T-helper 2 cell treated with Interferon-gamma antibody and Interleukin-4, amounts not matched to agents 5 μg/mL and 100 μg/mL, for 36 hours (primary cell): ENCODE results near the gene THRAP3.
A peak's percentile ranks its signal among the peaks of the same experiment; 100 is the strongest.
"Not testable (repeated sequence)": the region's sequence is repeated elsewhere in the genome, so short reads cannot be mapped to it uniquely, and the experiment has no call there.

Experiments
- DNase-seq: peaks from one replicate; pipeline ENCODE4 v3.0.0; 2021; ENCODE audit warnings: low spot score
- H3K27ac Mint-ChIP-seq: one replicate; pipeline ENCODE4 v1.8.0; 2021; ENCODE audit warnings: mild to moderate bottlenecking, mixed read lengths
- H3K27me3 Mint-ChIP-seq: one replicate; pipeline ENCODE4 v1.8.0; 2021; ENCODE audit warnings: low read depth, mixed read lengths
- H3K36me3 Mint-ChIP-seq: one replicate; pipeline ENCODE4 v1.8.0; 2021; ENCODE audit warnings: low read depth, mixed read lengths
- H3K4me1 Mint-ChIP-seq: one replicate; pipeline ENCODE4 v1.8.0; 2021; ENCODE audit warnings: low read depth, mixed read lengths
- H3K4me3 Mint-ChIP-seq: one replicate; pipeline ENCODE4 v1.8.0; 2022; ENCODE audit warnings: mild to moderate bottlenecking, moderate library complexity, mixed read lengths
- H3K9me3 Mint-ChIP-seq: one replicate; pipeline ENCODE4 v1.8.0; 2021; ENCODE audit warnings: mixed read lengths

The THRAP3 gene

DNA sequence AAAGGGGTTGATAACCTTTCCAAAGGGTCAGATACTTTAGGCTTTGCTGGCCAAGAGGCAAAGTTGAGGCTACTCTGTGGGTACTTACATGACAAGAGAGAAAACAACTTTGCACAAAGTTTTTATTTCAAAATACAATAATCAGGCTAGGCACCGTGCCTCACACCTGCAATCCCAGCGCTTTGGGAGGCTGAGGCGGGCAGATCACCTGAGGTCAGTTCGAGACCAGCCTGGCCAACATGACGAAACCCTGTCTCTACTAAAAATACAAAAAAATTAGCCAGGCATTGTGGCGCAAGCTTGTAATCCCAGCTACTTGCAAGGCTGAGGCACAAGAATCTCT lies 28.2 kb downstream of the THRAP3 start:
- H3K27me3 Mint-ChIP-seq, H3K4me3 Mint-ChIP-seq, H3K9me3 Mint-ChIP-seq, H3K27ac Mint-ChIP-seq, DNase-seq: not testable (repeated sequence)
- peaks cover 14% of the 10 kb centered on the region for H3K36me3 Mint-ChIP-seq
- H3K4me1 Mint-ChIP-seq = peaks cover 21% of the 10 kb centered on the region

DNA sequence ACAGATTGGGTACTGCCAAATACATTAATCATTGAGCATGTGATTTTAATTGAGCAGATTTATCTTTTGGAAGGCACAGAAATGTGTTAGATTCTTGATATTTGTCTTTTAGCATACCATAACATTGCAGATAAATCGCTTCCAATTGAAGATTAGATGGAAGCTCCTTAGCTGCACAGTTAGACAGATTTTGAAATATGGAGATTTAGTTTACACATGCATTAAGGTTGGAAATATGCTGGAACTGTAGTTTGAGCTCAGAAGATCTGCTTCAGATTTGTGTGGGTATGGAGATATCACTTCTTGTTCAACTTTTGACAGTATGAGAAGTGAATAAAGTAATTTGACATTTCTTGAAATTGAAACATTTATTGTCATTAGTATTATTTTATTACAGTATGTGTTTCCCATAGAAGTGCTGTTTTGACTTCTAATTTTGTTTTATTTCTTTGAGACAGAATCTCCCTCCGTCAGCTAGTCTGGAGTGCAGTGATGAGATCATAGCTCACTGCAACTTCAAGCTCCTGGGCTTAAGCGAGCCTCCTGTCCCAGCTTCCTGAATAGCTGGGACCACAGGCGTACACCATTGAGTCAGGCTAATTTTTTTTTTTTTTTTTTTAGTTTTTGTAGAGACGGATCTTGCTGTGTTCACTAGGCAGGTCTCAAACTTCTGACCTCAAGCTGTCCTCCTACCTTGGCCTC lies 29.1 kb downstream of the THRAP3 start:
- peaks cover 19% of the 10 kb centered on the region for H3K4me1 Mint-ChIP-seq
- H3K4me3 Mint-ChIP-seq = no peak overlapping the region
- H3K27ac Mint-ChIP-seq = no peak overlapping the region
- no peaks in the 10 kb centered on the region for H3K27me3 Mint-ChIP-seq
- no peaks in the 10 kb centered on the region for H3K9me3 Mint-ChIP-seq
- no peak for DNase-seq
- H3K36me3 Mint-ChIP-seq = peaks cover 13% of the 10 kb centered on the region

DNA sequence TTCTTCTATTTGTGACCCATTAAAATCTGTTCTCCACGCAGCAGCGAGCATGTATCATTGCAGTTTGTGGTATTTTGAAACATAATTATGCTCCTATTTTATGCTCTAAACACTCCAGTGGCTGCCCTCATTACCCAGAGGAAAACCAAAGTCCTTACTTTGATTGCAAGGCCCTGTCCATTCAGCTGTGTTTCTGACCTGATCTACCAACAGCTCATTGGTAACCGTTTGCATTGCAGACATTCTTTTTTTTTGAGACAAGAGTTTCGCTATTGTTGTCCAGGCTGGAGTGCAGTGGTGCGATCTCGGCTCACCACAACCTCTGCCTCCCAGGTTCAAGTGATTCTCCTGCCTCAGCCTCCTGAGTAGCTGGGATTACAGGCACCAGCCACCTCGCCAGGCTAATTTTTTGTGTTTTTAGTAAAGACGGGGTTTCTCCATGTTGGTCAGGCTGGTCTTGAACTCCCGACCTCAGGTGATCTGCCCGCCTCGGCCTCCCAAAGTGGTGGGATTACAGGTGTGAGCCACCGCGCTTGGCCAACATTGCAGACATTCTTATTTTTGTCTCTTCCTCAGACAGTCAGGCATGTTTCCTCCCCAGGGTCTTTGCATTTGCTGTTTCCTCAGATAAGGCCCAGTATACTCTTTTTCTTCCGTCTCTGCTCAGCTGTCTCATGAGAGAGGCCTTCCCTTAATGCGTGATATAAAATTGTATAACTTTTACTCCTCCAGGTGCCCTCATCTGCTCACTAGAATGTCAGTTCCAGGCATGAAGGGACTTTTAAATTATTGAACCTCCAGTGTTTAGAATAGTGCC lies 32.5 kb downstream of the THRAP3 start:
- Mint-ChIP-seq H3K9me3 (no peaks in the 10 kb centered on the region), H3K4me3 (no peak overlapping the region)

DNA sequence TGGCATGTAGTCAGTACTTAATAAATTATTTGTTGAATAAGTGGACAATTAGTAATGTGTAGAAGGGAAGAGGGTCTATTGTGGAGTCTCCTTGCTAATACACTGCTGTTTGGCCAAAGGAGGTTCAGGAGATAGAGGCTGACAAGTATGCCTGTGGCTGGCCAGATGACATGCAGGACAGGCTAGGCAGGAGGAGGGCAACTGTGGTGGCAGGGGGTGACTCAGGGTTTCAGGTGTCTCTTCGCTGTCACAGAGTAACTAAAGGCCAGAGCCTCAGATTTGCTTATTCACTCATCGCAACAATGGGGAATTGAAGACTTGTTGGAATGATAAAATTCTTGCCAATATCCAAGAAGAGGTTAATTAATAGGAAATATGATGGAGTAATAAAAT lies 33.1 kb downstream of the THRAP3 start:
- Mint-ChIP-seq H3K4me3 (no peak overlapping the region), H3K27me3 (no peaks in the 10 kb centered on the region), H3K27ac (no peak overlapping the region), H3K4me1 (peaks cover 10% of the 10 kb centered on the region), H3K9me3 (no peaks in the 10 kb centered on the region), H3K36me3 (peaks cover 19% of the 10 kb centered on the region)
- DNase-seq = peak; percentile 7

More for the DNA sequence above, 32.5 kb downstream of the THRAP3 start:
- no peak overlapping the region for H3K27ac Mint-ChIP-seq
- H3K27me3 Mint-ChIP-seq = no peaks in the 10 kb centered on the region
- peaks cover 9% of the 10 kb centered on the region for H3K4me1 Mint-ChIP-seq
- H3K36me3 Mint-ChIP-seq = peaks cover 17% of the 10 kb centered on the region
- DNase-seq = no peak

DNA sequence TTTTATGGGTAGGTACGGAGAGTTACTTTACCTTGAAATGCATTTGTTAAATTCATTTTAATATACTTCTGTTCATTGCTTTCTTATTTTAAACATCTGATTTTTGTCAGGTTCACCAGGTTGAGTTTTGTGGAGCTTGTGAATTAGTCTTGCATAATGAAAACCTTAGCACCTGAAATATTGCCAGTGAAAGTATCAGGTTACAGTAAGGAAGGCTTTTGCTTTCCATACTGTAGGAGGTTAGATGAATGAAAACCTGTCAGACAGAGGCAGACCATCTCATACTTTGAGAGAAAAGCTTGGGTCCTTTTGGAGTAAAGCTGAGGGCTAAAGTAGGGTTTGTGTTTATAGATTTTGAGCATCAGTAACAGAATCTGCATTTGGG lies 34.7 kb downstream of the THRAP3 start:
- peaks cover 26% of the 10 kb centered on the region for H3K36me3 Mint-ChIP-seq
- H3K27me3 Mint-ChIP-seq = no peaks in the 10 kb centered on the region
- no peak overlapping the region for H3K4me3 Mint-ChIP-seq
- H3K4me1 Mint-ChIP-seq = peaks cover 10% of the 10 kb centered on the region
- H3K9me3 Mint-ChIP-seq = no peaks in the 10 kb centered on the region
- no peak for DNase-seq
- H3K27ac Mint-ChIP-seq = no peak overlapping the region

DNA sequence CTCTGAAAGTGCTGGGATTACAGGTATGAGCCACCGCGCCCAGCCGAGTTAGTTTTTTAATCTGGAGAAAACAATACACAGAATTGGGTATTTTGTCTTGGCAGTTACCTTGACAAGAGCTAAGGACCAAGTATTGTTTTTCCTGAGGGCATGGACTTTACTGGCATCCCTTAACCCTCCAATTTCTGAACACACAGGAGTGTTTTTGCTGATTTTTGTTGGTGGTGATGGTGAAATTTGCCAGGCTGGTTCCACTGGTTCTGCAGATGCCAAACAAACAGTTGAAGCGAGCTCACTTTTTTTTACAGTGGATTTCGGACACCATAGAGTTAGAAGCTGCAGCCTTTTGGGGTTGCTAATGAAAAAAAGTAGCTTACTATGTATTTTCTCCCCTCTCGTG lies 44.7 kb downstream of the THRAP3 start:
- H3K27ac Mint-ChIP-seq = no peak overlapping the region
- H3K4me3 Mint-ChIP-seq = no peak overlapping the region

DNA sequence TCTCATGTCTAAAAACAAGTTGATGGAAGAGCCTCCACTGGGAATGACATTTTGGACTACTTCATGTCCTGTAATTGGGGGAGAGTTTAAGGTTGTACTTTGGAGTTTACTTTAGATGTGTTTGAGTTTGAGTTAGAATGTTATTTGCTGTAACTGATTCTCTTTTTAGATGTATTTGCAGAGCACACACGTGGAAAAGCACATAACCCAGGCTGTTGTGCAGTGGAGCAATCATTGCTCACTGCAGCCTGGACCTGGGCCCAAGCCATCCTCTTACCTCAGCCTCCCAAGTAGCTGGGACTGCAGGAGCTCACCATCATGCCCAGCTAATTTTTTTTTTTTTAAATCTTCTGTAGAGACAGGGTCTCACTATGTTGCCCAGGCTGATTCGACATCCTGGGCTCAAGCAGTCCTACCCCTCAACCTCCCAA lies 45.2 kb downstream of the THRAP3 start:
- no peak overlapping the region for H3K27ac Mint-ChIP-seq
- H3K4me1 Mint-ChIP-seq = no peaks in the 10 kb centered on the region
- H3K27me3 Mint-ChIP-seq = no peaks in the 10 kb centered on the region
- no peak for DNase-seq
- H3K4me3 Mint-ChIP-seq = no peak overlapping the region
- H3K36me3 Mint-ChIP-seq = peaks cover 30% of the 10 kb centered on the region
- no peaks in the 10 kb centered on the region for H3K9me3 Mint-ChIP-seq

More for the DNA sequence above, 44.7 kb downstream of the THRAP3 start:
- no peak for DNase-seq
- H3K36me3 Mint-ChIP-seq = peaks cover 30% of the 10 kb centered on the region
- H3K27me3 Mint-ChIP-seq = no peaks in the 10 kb centered on the region
- H3K9me3 Mint-ChIP-seq = no peaks in the 10 kb centered on the region
- H3K4me1 Mint-ChIP-seq = peaks cover 2% of the 10 kb centered on the region

DNA sequence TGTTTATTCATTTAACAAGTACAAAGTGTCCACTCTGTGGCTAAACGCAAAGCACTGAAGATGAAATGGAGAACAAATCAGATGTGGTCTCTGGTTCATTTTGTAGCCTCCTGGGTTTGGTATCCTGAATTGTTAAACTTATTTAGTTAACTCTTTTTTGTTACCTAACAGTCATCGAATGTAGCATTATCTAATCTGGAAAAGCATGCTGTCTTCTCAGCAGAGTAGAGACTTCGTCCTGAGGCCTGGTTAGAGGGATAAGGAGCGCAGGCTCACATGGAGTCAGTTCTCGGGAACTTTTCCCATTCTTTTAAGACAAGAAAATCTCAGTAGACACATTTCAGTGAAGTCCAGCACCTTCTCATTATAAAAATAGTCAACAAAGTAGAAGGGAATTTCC lies 48.8 kb downstream of the THRAP3 start:
- H3K27me3 Mint-ChIP-seq = no peaks in the 10 kb centered on the region
- H3K27ac Mint-ChIP-seq = no peak overlapping the region
- peaks cover 24% of the 10 kb centered on the region for H3K36me3 Mint-ChIP-seq

DNA sequence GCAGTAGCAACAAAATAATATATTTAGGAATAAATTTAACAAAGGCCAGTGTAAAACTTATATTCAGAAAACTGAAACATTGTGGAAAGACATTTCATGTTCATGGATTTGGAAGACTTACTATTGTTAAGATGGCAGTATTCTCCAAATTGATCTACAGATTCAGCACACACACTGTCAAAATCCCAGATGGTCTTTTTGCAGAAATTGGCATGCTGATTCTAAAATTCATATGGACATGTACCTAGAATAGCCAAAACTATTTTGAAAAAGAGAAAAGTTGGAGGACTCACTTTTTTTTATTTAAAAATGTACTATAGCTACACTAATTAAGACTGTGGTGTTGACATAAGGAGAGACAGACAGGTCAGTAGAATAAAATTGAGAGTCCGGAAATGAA lies 50.0 kb downstream of the THRAP3 start:
- Mint-ChIP-seq H3K27ac (no peak overlapping the region), H3K36me3 (peaks cover 21% of the 10 kb centered on the region), H3K27me3 (no peaks in the 10 kb centered on the region), H3K4me1 (no peaks in the 10 kb centered on the region), H3K9me3 (no peaks in the 10 kb centered on the region), H3K4me3 (no peak overlapping the region)
- DNase-seq = no peak

More for the DNA sequence above, 48.8 kb downstream of the THRAP3 start:
- no peaks in the 10 kb centered on the region for H3K9me3 Mint-ChIP-seq
- H3K4me1 Mint-ChIP-seq = no peaks in the 10 kb centered on the region
- no peak overlapping the region for H3K4me3 Mint-ChIP-seq
- DNase-seq = no peak

DNA sequence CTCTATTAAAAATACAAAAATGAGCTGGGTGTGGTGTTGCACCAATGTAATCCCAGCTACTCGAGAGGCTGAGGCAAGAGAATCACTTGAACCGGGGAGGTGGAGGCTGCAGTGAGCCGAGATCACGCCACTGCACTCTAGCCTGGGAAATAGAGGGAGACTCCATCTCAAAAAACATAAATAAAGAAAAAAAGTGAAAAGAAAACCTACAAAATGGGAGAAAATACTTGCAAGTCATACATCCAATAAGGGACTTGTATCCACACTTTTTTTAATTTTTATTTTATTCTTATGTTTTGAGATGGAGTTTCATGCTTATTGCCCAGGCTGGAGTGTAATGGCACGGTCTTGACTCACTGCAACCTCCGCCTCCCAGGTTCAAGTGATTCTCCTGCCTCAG lies 52.4 kb downstream of the THRAP3 start:
- Mint-ChIP-seq H3K4me1 (peaks cover 7% of the 10 kb centered on the region), H3K36me3 (peaks cover 14% of the 10 kb centered on the region), H3K4me3 (no peak overlapping the region), H3K27me3 (no peaks in the 10 kb centered on the region), H3K9me3 (no peaks in the 10 kb centered on the region), H3K27ac (no peak overlapping the region)
- DNase-seq = no peak

DNA sequence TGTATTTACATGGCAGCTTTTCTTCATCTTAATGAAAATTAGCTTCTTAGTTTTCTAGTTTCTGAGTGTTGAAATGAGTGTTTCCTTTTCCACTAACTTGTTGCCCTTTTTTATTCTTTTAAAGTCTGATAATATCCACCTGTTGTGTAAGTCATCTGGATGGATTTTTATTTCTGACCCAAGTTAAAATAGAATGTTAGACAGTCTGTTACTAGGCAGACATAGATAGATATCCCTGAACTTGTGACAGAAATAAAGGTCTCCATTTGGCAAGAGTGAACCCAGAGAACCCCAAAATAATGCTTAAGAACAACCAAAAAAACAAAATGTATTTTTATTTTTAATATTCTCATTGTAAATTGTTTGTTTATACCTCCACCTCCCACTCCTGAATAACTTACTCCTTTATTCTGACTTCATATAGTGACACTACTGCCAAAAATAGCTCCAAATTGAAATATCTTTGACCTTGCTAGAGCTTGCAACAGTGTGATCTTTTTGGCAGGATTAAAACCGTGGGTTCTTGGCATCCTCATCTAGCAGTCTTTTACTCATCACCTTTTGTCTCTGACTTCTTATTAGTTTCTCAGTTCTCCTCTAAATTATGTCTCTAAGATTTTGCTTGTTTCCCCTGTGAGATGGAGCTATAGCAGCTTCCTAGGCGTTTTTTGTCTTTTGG lies 55.0 kb downstream of the THRAP3 start:
- Mint-ChIP-seq H3K36me3 (peaks cover 17% of the 10 kb centered on the region), H3K27ac (no peak overlapping the region), H3K4me1 (peaks cover 9% of the 10 kb centered on the region), H3K27me3 (no peaks in the 10 kb centered on the region), H3K9me3 (no peaks in the 10 kb centered on the region), H3K4me3 (no peak overlapping the region)
- DNase-seq = no peak

DNA sequence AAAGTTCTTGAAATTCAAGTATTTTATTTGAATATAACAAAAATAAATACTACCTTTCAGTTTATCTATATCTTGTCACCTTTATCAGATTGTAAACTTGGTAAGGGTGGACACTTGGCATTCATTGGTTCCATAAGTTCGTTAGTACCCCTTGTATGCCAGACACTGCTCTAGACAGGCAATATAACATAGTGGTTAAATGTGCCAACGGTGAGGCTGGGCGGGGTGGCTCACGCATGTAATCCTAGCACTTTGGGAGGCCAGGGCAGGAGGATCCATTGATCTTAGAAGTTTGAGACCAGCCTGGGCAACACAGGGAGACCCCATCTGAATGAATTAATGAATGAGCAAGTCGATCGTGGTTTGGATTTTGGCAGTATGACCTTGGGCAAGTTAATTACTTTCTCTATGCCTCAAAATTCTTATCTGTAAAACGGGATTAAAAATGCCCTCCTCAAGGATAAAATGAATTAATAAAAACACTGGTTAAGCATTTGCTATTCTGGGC lies 55.6 kb downstream of the THRAP3 start:
- no peak overlapping the region for H3K27ac Mint-ChIP-seq
- no peaks in the 10 kb centered on the region for H3K27me3 Mint-ChIP-seq
- no peak for DNase-seq
- H3K4me3 Mint-ChIP-seq = no peak overlapping the region
- no peaks in the 10 kb centered on the region for H3K9me3 Mint-ChIP-seq
- peaks cover 19% of the 10 kb centered on the region for H3K36me3 Mint-ChIP-seq
- peaks cover 11% of the 10 kb centered on the region for H3K4me1 Mint-ChIP-seq

DNA sequence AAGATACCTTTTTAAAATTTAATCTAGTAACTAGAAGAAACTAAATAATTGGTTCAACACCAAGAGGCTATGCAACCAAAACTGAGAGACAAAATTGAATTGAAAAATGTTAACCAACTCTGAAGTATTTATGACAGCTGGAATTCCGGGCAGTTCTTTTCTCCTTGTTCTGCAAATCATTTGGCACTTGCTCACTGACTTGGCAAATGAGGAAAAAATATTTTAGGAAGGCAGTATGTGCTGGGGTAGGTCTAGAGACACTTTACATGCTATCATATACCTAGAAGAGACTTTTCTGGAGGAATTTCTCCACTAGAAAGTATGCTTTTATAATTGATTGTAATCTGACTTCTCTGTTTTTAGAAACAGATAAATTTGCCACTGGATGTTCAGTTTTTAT lies 59.8 kb downstream of the THRAP3 start:
- no peak overlapping the region for H3K27ac Mint-ChIP-seq
- no peaks in the 10 kb centered on the region for H3K9me3 Mint-ChIP-seq
- no peak overlapping the region for H3K4me3 Mint-ChIP-seq
- no peak for DNase-seq
- no peaks in the 10 kb centered on the region for H3K27me3 Mint-ChIP-seq
- H3K4me1 Mint-ChIP-seq = peaks cover 24% of the 10 kb centered on the region
- H3K36me3 Mint-ChIP-seq = peaks cover 52% of the 10 kb centered on the region

DNA sequence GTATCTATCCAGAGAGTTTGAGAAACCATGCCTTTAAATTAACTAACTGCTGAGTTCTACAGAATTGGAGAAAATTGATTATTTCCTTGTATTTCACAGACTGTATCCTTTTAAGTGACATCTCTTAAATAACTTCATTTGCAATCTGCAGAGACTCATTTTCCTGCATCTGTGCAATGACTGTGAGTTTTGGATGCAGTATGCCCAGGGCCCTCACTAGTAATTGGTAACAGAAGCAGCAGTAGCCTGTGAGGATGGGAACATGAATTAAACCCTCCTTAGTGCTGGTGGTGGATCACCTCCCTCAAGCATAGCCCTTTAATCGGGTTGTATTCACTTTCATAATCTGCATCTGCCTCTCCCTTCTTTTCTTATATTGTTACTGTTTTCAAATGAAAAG lies 60.3 kb downstream of the THRAP3 start:
- Mint-ChIP-seq H3K4me1 (peaks cover 23% of the 10 kb centered on the region), H3K27ac (no peak overlapping the region), H3K9me3 (no peaks in the 10 kb centered on the region), H3K4me3 (no peak overlapping the region), H3K36me3 (peaks cover 55% of the 10 kb centered on the region), H3K27me3 (no peaks in the 10 kb centered on the region)
- no peak for DNase-seq
